Measurements from ENCODE around the gene IREB2.
"Not testable (repeated sequence)": the region's sequence is repeated elsewhere in the genome, so short reads cannot be mapped to it uniquely, and the experiment has no call there.

IREB2 gene

DNA sequence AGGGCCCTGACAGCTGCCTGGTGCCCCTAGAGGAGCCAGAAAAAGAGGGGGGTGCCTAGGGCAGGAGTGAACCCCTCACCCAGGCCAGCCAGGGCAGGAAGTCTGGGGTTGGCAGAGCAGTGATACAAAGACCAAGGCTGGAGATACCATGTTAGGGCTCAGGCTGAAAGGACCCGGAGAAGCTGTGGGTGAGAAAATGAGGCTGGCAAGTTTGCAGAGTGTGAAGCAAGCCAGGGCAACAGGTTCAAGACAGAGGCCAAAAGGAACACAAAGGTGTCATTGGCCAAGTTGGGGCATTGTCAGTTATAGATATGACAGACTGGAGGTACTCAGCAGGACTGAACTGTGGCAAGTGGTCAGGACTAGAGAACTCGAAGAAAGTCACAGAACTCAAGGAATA lies 40.6 kb upstream of the IREB2 start:
- H3K9me3 ChIP-seq (ENCODE audit: control extremely low read depth in 1 of 5, control insufficient read depth in 4 of 5, insufficient read depth in 2 of 5, low read depth in 1 of 5, low read length in 4 of 5): no peaks in the 10 kb centered on the region
- H3K4me1 ChIP-seq (ENCODE audit: control extremely low read depth in 1 of 4, control insufficient read depth in 4 of 4, insufficient read depth in 4 of 4, low read length in 3 of 4): no peaks in the 10 kb centered on the region
- no peak overlapping the region for H3K27ac ChIP-seq (ENCODE audit: insufficient read depth in 1 of 2, low read depth in 1 of 2, low read length in 2 of 2, poor library complexity in 1 of 2, severe bottlenecking in 2 of 2)
- ChIA-PET POLR2A (no interaction called here), CTCF (interaction anchor here (1.0 to 2.6 kb wide), 5 partner anchors 10 to 103 kb away, joined by 3 to 8 read pairs (median 3); no protein-coding TSS in a partner anchor)
- DNase-seq: no peak
- H3K27me3 ChIP-seq (replicated peaks in 2 of 5; ENCODE audit: control insufficient read depth in 4 of 5, insufficient read depth in 5 of 5, low read length in 4 of 5): no peaks in the 10 kb centered on the region
- no peak overlapping the region for H3K4me3 ChIP-seq (ENCODE audit: control insufficient read depth in 1 of 7, extremely low read depth in 1 of 7, insufficient read depth in 4 of 7, low read depth in 2 of 7, low read length in 6 of 7)
- H3K36me3 ChIP-seq (ENCODE audit: control insufficient read depth in 4 of 4, insufficient read depth in 4 of 4, low read length in 3 of 4): no peaks in the 10 kb centered on the region
- WGBS (ENCODE audit: insufficient coverage): 76% methylated on average over 2 of the region's 2 CpGs

DNA sequence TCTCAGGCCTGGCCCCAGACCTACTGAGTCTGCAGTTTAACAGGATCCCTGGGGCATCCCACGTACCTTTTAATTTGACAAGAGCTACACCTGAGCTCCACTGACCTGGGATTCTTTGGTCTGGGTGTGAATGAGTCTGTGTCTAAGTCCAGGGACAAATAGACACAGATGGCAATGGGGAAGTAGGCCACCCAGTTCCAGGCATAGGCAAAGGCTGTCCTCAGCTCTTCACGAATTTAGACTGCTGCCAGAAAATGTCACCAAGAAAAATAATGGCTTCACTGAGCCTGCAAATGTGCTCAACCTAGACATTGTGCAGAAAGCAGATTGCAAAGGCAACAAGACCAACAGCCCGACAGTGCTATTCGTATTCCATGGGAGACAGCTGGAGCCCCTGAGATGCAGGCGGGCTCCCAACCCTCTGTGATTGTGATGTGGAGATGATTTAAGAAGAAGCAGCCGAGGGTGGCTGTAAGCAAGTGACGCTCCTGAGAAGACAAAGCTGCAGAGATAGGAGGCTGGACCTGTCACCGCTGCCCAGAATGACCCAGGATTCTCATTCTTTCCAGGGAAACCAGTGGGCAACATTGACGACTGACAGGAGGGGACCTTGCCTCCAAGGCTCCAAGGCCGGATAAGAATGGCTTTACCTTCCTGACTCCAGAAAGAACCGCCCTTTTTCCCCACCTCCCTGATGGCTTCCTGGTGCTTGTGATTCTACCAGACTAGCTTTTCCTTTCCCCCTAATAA lies 39.8 kb upstream of the IREB2 start:
- no peaks in the 10 kb centered on the region for H3K36me3 ChIP-seq (ENCODE audit: control insufficient read depth in 4 of 4, insufficient read depth in 4 of 4, low read length in 3 of 4)
- no peaks in the 10 kb centered on the region for H3K27me3 ChIP-seq (replicated peaks in 2 of 5; ENCODE audit: control insufficient read depth in 4 of 5, insufficient read depth in 5 of 5, low read length in 4 of 5)
- H3K4me1 ChIP-seq (ENCODE audit: control extremely low read depth in 1 of 4, control insufficient read depth in 4 of 4, insufficient read depth in 4 of 4, low read length in 3 of 4): no peaks in the 10 kb centered on the region
- no peak for DNase-seq
- no peaks in the 10 kb centered on the region for H3K9me3 ChIP-seq (ENCODE audit: control extremely low read depth in 1 of 5, control insufficient read depth in 4 of 5, insufficient read depth in 2 of 5, low read depth in 1 of 5, low read length in 4 of 5)
- no peak overlapping the region for H3K27ac ChIP-seq (ENCODE audit: insufficient read depth in 1 of 2, low read depth in 1 of 2, low read length in 2 of 2, poor library complexity in 1 of 2, severe bottlenecking in 2 of 2)
- H3K4me3 ChIP-seq (ENCODE audit: control insufficient read depth in 1 of 7, extremely low read depth in 1 of 7, insufficient read depth in 4 of 7, low read depth in 2 of 7, low read length in 6 of 7): no peak overlapping the region
- ChIA-PET POLR2A (no interaction called here), CTCF (interaction anchor here (0.8 to 2.6 kb wide), 6 partner anchors 9 to 26 kb away, joined by 3 to 8 read pairs (median 4); no protein-coding TSS in a partner anchor)
- WGBS (ENCODE audit: insufficient coverage): 95% methylated on average over 10 of the region's 11 CpGs

DNA sequence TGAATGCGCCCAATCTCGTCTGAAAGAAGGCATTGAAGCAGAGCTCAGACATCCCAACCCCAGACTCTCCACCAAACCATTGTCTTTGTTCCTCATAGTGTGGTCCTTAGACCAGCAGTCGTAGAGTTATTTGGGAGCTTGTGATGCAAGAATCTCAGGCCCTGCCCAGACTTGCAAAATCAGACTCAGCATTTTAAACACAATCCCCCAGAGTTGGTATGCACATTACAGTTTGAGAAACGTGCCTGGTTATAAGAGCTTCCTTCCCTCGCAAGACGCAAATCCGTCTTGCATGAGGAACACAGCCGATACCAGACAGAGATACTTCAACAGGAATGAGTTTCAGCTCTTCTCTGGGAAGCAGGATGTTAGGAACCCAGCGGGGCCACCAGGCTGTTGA lies 38.9 kb upstream of the IREB2 start:
- no peaks in the 10 kb centered on the region for H3K36me3 ChIP-seq (ENCODE audit: control insufficient read depth in 4 of 4, insufficient read depth in 4 of 4, low read length in 3 of 4)
- H3K27ac ChIP-seq (ENCODE audit: insufficient read depth in 1 of 2, low read depth in 1 of 2, low read length in 2 of 2, poor library complexity in 1 of 2, severe bottlenecking in 2 of 2): no peak overlapping the region
- H3K4me3 ChIP-seq (ENCODE audit: control insufficient read depth in 1 of 7, extremely low read depth in 1 of 7, insufficient read depth in 4 of 7, low read depth in 2 of 7, low read length in 6 of 7): no peak overlapping the region
- no peaks in the 10 kb centered on the region for H3K4me1 ChIP-seq (ENCODE audit: control extremely low read depth in 1 of 4, control insufficient read depth in 4 of 4, insufficient read depth in 4 of 4, low read length in 3 of 4)
- H3K27me3 ChIP-seq (replicated peaks in 2 of 5; ENCODE audit: control insufficient read depth in 4 of 5, insufficient read depth in 5 of 5, low read length in 4 of 5): no peaks in the 10 kb centered on the region
- POLR2A ChIA-PET: interaction anchor here (0.6 kb wide), 1 partner anchor 17 kb away, joined by 3 read pairs; no protein-coding TSS in a partner anchor
- no peaks in the 10 kb centered on the region for H3K9me3 ChIP-seq (ENCODE audit: control extremely low read depth in 1 of 5, control insufficient read depth in 4 of 5, insufficient read depth in 2 of 5, low read depth in 1 of 5, low read length in 4 of 5)
- CTCF ChIA-PET: interaction anchor here (0.7 to 2.6 kb wide), 6 partner anchors 10 to 23 kb away, joined by 3 to 7 read pairs (median 3); no protein-coding TSS in a partner anchor
- DNase-seq: no peak
- 86% methylated on average over 9 of the region's 9 CpGs for WGBS (ENCODE audit: insufficient coverage)

GRCh38 chr15:78402061-78402610 lies 35.9 kb upstream of the IREB2 start:
- ChIA-PET CTCF (no interaction called here), POLR2A (no interaction called here)
- Histone ChIP-seq H3K9me3 (ENCODE audit: control extremely low read depth in 1 of 5, control insufficient read depth in 4 of 5, insufficient read depth in 2 of 5, low read depth in 1 of 5, low read length in 4 of 5) (peaks cover 0 to 1% (median 0%) of the 10 kb centered on the region in 5 experiments), H3K27me3 (replicated peaks in 2 of 5; ENCODE audit: control insufficient read depth in 4 of 5, insufficient read depth in 5 of 5, low read length in 4 of 5) (no peaks in the 10 kb centered on the region), H3K4me1 (ENCODE audit: control extremely low read depth in 1 of 4, control insufficient read depth in 4 of 4, insufficient read depth in 4 of 4, low read length in 3 of 4) (no peaks in the 10 kb centered on the region), H3K36me3 (ENCODE audit: control insufficient read depth in 4 of 4, insufficient read depth in 4 of 4, low read length in 3 of 4) (no peaks in the 10 kb centered on the region), H3K4me3 (ENCODE audit: control insufficient read depth in 1 of 7, extremely low read depth in 1 of 7, insufficient read depth in 4 of 7, low read depth in 2 of 7, low read length in 6 of 7) (no peak overlapping the region), H3K27ac (ENCODE audit: insufficient read depth in 1 of 2, low read depth in 1 of 2, low read length in 2 of 2, poor library complexity in 1 of 2, severe bottlenecking in 2 of 2) (no peak overlapping the region)
- no peak for DNase-seq
- 64% methylated on average over 5 of the region's 9 CpGs for WGBS (ENCODE audit: insufficient coverage)

DNA sequence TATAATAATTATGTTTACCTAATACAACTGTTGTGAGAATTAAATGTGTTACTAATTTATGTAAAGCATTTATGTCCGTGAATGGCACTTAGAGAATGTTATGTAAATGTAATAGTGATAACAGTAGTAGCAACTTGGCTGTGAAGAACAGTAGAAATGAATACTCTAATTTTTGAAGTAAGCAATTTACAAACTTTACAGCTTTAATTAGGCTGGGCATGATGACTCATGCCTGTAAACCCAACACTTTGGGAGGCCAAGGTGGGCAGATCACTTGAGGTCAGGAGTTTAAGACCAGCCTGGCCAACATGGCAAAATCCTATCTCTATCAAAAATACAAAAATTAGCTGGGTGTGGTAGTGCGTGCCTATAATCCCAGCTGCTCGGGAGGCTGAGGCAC lies 33.9 kb upstream of the IREB2 start:
- Histone ChIP-seq H3K4me3 (ENCODE audit: control insufficient read depth in 1 of 7, extremely low read depth in 1 of 7, insufficient read depth in 4 of 7, low read depth in 2 of 7, low read length in 6 of 7) (no peak overlapping the region), H3K27ac (ENCODE audit: insufficient read depth in 1 of 2, low read depth in 1 of 2, low read length in 2 of 2, poor library complexity in 1 of 2, severe bottlenecking in 2 of 2) (no peak overlapping the region), H3K27me3 (replicated peaks in 2 of 5; ENCODE audit: control insufficient read depth in 4 of 5, insufficient read depth in 5 of 5, low read length in 4 of 5) (no peaks in the 10 kb centered on the region), H3K9me3 (ENCODE audit: control extremely low read depth in 1 of 5, control insufficient read depth in 4 of 5, insufficient read depth in 2 of 5, low read depth in 1 of 5, low read length in 4 of 5) (peaks cover 0 to 1% (median 0%) of the 10 kb centered on the region in 5 experiments), H3K4me1 (ENCODE audit: control extremely low read depth in 1 of 4, control insufficient read depth in 4 of 4, insufficient read depth in 4 of 4, low read length in 3 of 4) (no peaks in the 10 kb centered on the region), H3K36me3 (ENCODE audit: control insufficient read depth in 4 of 4, insufficient read depth in 4 of 4, low read length in 3 of 4) (no peaks in the 10 kb centered on the region)
- no peak for DNase-seq
- ChIA-PET POLR2A (no interaction called here), CTCF (interaction anchor here (0.8 to 1.5 kb wide), 2 partner anchors 19 to 21 kb away, joined by 3 read pairs; no protein-coding TSS in a partner anchor)
- no CpG with 5 or more reads among the region's 3 CpGs for WGBS (ENCODE audit: insufficient coverage)

DNA sequence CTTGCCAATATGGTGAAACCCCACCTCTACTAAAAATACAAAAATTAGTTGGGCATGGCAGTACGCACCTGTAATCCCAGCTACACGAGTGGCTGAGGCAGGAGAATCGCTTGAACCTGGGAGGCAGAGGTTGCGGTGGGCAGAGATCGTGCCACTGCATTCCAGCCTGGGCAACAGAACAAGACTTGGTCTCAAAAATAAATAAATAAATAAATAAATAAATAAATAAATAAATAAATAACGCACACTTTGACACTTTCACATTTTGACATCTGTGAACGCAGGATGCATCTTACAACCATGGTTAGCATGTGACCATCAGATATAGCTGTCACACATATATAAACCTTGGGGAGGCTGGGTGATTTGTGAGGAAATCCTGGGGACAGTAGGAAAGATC lies 33.2 kb upstream of the IREB2 start:
- H3K4me3 ChIP-seq (ENCODE audit: control insufficient read depth in 1 of 7, extremely low read depth in 1 of 7, insufficient read depth in 4 of 7, low read depth in 2 of 7, low read length in 6 of 7); H3K9me3 ChIP-seq (ENCODE audit: control extremely low read depth in 1 of 5, control insufficient read depth in 4 of 5, insufficient read depth in 2 of 5, low read depth in 1 of 5, low read length in 4 of 5); H3K27ac ChIP-seq (ENCODE audit: insufficient read depth in 1 of 2, low read depth in 1 of 2, low read length in 2 of 2, poor library complexity in 1 of 2, severe bottlenecking in 2 of 2); DNase-seq; H3K27me3 ChIP-seq (replicated peaks in 2 of 5; ENCODE audit: control insufficient read depth in 4 of 5, insufficient read depth in 5 of 5, low read length in 4 of 5); POLR2A ChIA-PET; H3K4me1 ChIP-seq (ENCODE audit: control extremely low read depth in 1 of 4, control insufficient read depth in 4 of 4, insufficient read depth in 4 of 4, low read length in 3 of 4); H3K36me3 ChIP-seq (ENCODE audit: control insufficient read depth in 4 of 4, insufficient read depth in 4 of 4, low read length in 3 of 4): not testable (repeated sequence)
- WGBS (ENCODE audit: insufficient coverage): 86% methylated on average over 3 of the region's 7 CpGs
- CTCF ChIA-PET: interaction anchor here (1.5 kb wide), 1 partner anchor 18 kb away, joined by 3 read pairs; no protein-coding TSS in a partner anchor

DNA sequence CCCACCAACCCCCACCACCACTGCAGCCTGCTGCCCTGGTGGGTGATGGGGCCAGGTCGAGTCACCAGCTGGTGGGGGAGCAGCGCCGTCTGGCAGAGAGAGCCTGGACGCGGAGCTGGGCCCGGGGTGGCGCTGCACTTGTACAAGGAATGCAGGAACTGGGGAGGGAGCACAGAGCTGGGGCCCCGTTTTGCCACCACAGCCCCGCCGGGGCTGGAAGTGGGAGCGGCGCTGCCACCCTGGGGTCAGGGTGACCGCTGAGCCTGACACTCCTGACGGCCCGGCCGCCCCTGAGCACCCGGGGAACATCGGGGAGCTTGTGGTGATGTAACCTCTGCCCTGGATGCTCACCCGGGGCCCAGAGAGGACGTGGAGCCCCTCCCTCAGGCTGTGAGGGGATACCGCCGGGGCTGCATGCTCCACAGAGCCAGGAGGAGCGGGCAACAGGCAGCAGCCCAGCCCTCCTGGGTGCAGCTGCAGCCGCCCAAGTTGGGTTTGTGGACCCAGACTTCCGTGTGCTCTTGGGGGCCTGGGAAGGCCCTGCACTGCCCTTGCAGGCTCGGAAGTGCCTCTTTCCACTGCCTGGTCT lies 32.6 kb upstream of the IREB2 start:
- Histone ChIP-seq H3K9me3 (ENCODE audit: control extremely low read depth in 1 of 5, control insufficient read depth in 4 of 5, insufficient read depth in 2 of 5, low read depth in 1 of 5, low read length in 4 of 5) (peaks cover 0 to 1% (median 0%) of the 10 kb centered on the region in 5 experiments), H3K27me3 (replicated peaks in 2 of 5; ENCODE audit: control insufficient read depth in 4 of 5, insufficient read depth in 5 of 5, low read length in 4 of 5) (no peaks in the 10 kb centered on the region), H3K4me3 (ENCODE audit: control insufficient read depth in 1 of 7, extremely low read depth in 1 of 7, insufficient read depth in 4 of 7, low read depth in 2 of 7, low read length in 6 of 7) (no peak overlapping the region), H3K36me3 (ENCODE audit: control insufficient read depth in 4 of 4, insufficient read depth in 4 of 4, low read length in 3 of 4) (no peaks in the 10 kb centered on the region), H3K4me1 (ENCODE audit: control extremely low read depth in 1 of 4, control insufficient read depth in 4 of 4, insufficient read depth in 4 of 4, low read length in 3 of 4) (no peaks in the 10 kb centered on the region), H3K27ac (ENCODE audit: insufficient read depth in 1 of 2, low read depth in 1 of 2, low read length in 2 of 2, poor library complexity in 1 of 2, severe bottlenecking in 2 of 2) (no peak overlapping the region)
- ChIA-PET CTCF (interaction anchor here (1.5 to 2.9 kb wide), 2 partner anchors 8 to 17 kb away, joined by 3 to 8 read pairs; no protein-coding TSS in a partner anchor), POLR2A (no interaction called here)
- DNase-seq: no peak
- WGBS (ENCODE audit: insufficient coverage): 74% methylated on average over 15 of the region's 26 CpGs

Measured in common myeloid progenitor, CD34-positive (primary cell).